ENCODE measurements around the gene HRH2. TPM values are rescaled to one million over a fixed set of nuclear protein-coding genes. Genes with fewer than 3 reads are reported as not detected.

HRH2 gene
- total RNA-seq (ENCODE audit: low replicate concordance) = 1.8 and 2.9 TPM in 2 replicates
- long read RNA-seq = 0 reads

- Mint-ChIP-seq H3K27ac (peak within 1 kb of the TSS; percentile 28), H3K27me3 (peaks cover 83% of the 10 kb centered on the region), H3K4me1 (ENCODE audit: unreplicated experiment) (peaks cover 3% of the 10 kb centered on the region), H3K4me3 (peak within 1 kb of the TSS; percentile 90), H3K36me3 (no peaks in the 10 kb centered on the region), H3K9me3 (no peaks in the 10 kb centered on the region)
- no peak for TF ChIP-seq CTCF (conservative IDR thresholded peaks at IDR 0.05)
- DNase-seq (ENCODE audit: extremely low spot score, unreplicated experiment) = no peak
Measured at GRCh38 chr5:175657593-175658271, at the start of gene HRH2. Gene HRH2, plus strand, starts transcription at chr5:175658071. Its CDS starts 25,163 bp downstream, at chr5:175683234.

- no peak for DNase-seq (ENCODE audit: extremely low spot score, unreplicated experiment)
- no peak overlapping the region for H3K4me3 Mint-ChIP-seq
- H3K27ac Mint-ChIP-seq = no peak overlapping the region
- H3K27me3 Mint-ChIP-seq = peaks cover 36% of the 10 kb centered on the region
- no peaks in the 10 kb centered on the region for H3K9me3 Mint-ChIP-seq
- no peaks in the 10 kb centered on the region for H3K36me3 Mint-ChIP-seq
- no peaks in the 10 kb centered on the region for H3K4me1 Mint-ChIP-seq (ENCODE audit: unreplicated experiment)
- no peak for TF ChIP-seq CTCF (conservative IDR thresholded peaks at IDR 0.05)
Measured at GRCh38 chr5:175609526-175609925, 48.3 kb upstream of the HRH2 start.

GRCh38 chr5:175610381-175610780, 47.5 kb upstream of the HRH2 start:
- Mint-ChIP-seq H3K4me1 (ENCODE audit: unreplicated experiment) (no peaks in the 10 kb centered on the region), H3K4me3 (no peak overlapping the region), H3K27ac (no peak overlapping the region), H3K9me3 (no peaks in the 10 kb centered on the region), H3K36me3 (no peaks in the 10 kb centered on the region), H3K27me3 (peaks cover 33% of the 10 kb centered on the region)
- TF ChIP-seq CTCF (conservative IDR thresholded peaks at IDR 0.05) = no peak
- no peak for DNase-seq (ENCODE audit: extremely low spot score, unreplicated experiment)

GRCh38 chr5:175610898-175611297, 47.0 kb upstream of the HRH2 start:
- Mint-ChIP-seq H3K4me1 (ENCODE audit: unreplicated experiment) (no peaks in the 10 kb centered on the region), H3K4me3 (no peak overlapping the region), H3K36me3 (no peaks in the 10 kb centered on the region), H3K27ac (no peak overlapping the region), H3K9me3 (no peaks in the 10 kb centered on the region), H3K27me3 (peaks cover 28% of the 10 kb centered on the region)
- no peak for DNase-seq (ENCODE audit: extremely low spot score, unreplicated experiment)
- TF ChIP-seq CTCF (conservative IDR thresholded peaks at IDR 0.05) = no peak

GRCh38 chr5:175614223-175614815, 43.6 kb upstream of the HRH2 start:
- H3K4me1 Mint-ChIP-seq (ENCODE audit: unreplicated experiment) = no peaks in the 10 kb centered on the region
- no peak for DNase-seq (ENCODE audit: extremely low spot score, unreplicated experiment)
- peaks cover 31% of the 10 kb centered on the region for H3K27me3 Mint-ChIP-seq
- no peak overlapping the region for H3K4me3 Mint-ChIP-seq
- H3K9me3 Mint-ChIP-seq = no peaks in the 10 kb centered on the region
- TF ChIP-seq CTCF (conservative IDR thresholded peaks at IDR 0.05) = no peak
- no peaks in the 10 kb centered on the region for H3K36me3 Mint-ChIP-seq
- H3K27ac Mint-ChIP-seq = no peak overlapping the region
